GM23338 (cell line): ENCODE measurements around the gene SLC26A6. TPM values are rescaled to one million over a fixed set of nuclear protein-coding genes. Genes with fewer than 3 reads are reported as not detected.

Experiments
- ATAC-seq: fragments of 200-7000 bp; cut with Tn5 transposase; 3 replicates; pipeline ENCODE4 v1.9.1; 2020
- DNase-seq: peaks from one replicate; pipeline ENCODE4 v3.0.0-alpha.2; 2015; ENCODE audit warnings: low spot score
- H2AFZ ChIP-seq: fragments of 200-600 bp; sonication (generic); 2 replicates; pipeline ENCODE4 v1.8.0; 2016; ENCODE audit warnings: antibody characterized with exemption, mild to moderate bottlenecking, moderate library complexity
- H3F3A ChIP-seq: fragments of 200-600 bp; sonication (generic); replicated peaks from 2 replicates; pipeline ENCODE4 v1.8.0; 2017; ENCODE audit warnings: antibody characterized with exemption, mixed run types, low read depth
- H3K27ac ChIP-seq: fragments of 200-600 bp; sonication (generic); 2 replicates; pipeline ENCODE4 v1.6.1; 2016; ENCODE audit warnings: low read depth
- H3K27me3 ChIP-seq: fragments of 200-600 bp; sonication (generic); 2 replicates; pipeline ENCODE4 v1.8.0; 2016; ENCODE audit warnings: mild to moderate bottlenecking, mixed run types, moderate library complexity; ENCODE audit not compliant: insufficient read depth
- H3K36me3 ChIP-seq: fragments of 200-600 bp; sonication (generic); 2 replicates; pipeline ENCODE4 v1.8.0; 2016; ENCODE audit warnings: mild to moderate bottlenecking; ENCODE audit not compliant: insufficient read depth
- H3K4me1 ChIP-seq: fragments of 200-600 bp; sonication (generic); 2 replicates; pipeline ENCODE4 v1.8.0; 2016; ENCODE audit warnings: mild to moderate bottlenecking, moderate library complexity; ENCODE audit not compliant: insufficient read depth
- H3K4me2 ChIP-seq: fragments of 200-600 bp; sonication (generic); 2 replicates; pipeline ENCODE4 v1.7.1; 2017; ENCODE audit warnings: mixed run types
- H3K4me3 ChIP-seq: fragments of 200-600 bp; sonication (generic); 2 replicates; pipeline ENCODE4 v1.6.1; 2016; ENCODE audit warnings: mixed run types
- H3K79me2 ChIP-seq: fragments of 200-600 bp; sonication (generic); replicated peaks from 2 replicates; pipeline ENCODE4 v1.8.0; 2017; ENCODE audit warnings: mild to moderate bottlenecking; ENCODE audit not compliant: insufficient read depth
- H3K9me2 ChIP-seq: fragments of 200-600 bp; sonication (generic); 2 replicates; pipeline ENCODE4 v1.8.0; 2017; ENCODE audit not compliant: insufficient read depth
- H4K20me1 ChIP-seq: fragments of 200-600 bp; sonication (generic); replicated peaks from 2 replicates; pipeline ENCODE4 v1.8.0; 2017; ENCODE audit warnings: mild to moderate bottlenecking; ENCODE audit not compliant: insufficient read depth
- H3K27ac Mint-ChIP-seq: 2 replicates; pipeline ENCODE4 v1.8.0; 2020; ENCODE audit warnings: inconsistent platforms, mild to moderate bottlenecking, moderate library complexity, mixed read lengths
- H3K27me3 Mint-ChIP-seq: 3 replicates; pipeline ENCODE4 v1.8.0; 2022; ENCODE audit warnings: low read depth, mild to moderate bottlenecking, moderate library complexity, mixed read lengths, inconsistent platforms; ENCODE audit not compliant: insufficient read depth, poor library complexity
- H3K36me3 Mint-ChIP-seq: 3 replicates; pipeline ENCODE4 v1.8.0; 2021; ENCODE audit warnings: low read depth, mild to moderate bottlenecking, inconsistent platforms, moderate library complexity, mixed read lengths
- H3K4me1 Mint-ChIP-seq: 3 replicates; pipeline ENCODE4 v1.8.0; 2020; ENCODE audit warnings: mild to moderate bottlenecking, inconsistent platforms, mixed read lengths
- H3K4me3 Mint-ChIP-seq: 3 replicates; pipeline ENCODE4 v1.8.0; 2021; ENCODE audit warnings: moderate library complexity, mild to moderate bottlenecking, inconsistent platforms, mixed read lengths
- H3K9me3 Mint-ChIP-seq: 3 replicates; pipeline ENCODE4 v1.8.0; 2020; ENCODE audit warnings: moderate library complexity, mild to moderate bottlenecking, inconsistent platforms, mixed read lengths
- CREB1 ChIP-seq: fragments of 250-450 bp; sonication (Bioruptor Pico); IDR thresholded peaks from 2 replicates; pipeline ENCODE4 v1.5.0; 2020; ENCODE audit warnings: low read depth, mild to moderate bottlenecking, moderate library complexity
- EZH2phosphoT487 ChIP-seq: fragments of 200-600 bp; sonication (generic); IDR thresholded peaks from one replicate; pipeline ENCODE4 v1.8.1; 2018; ENCODE audit warnings: antibody characterized with exemption; ENCODE audit not compliant: unreplicated experiment
- JUNB ChIP-seq: IDR thresholded peaks from one replicate; pipeline ENCODE4 v1.6.1; 2016; ENCODE audit warnings: antibody characterized with exemption; ENCODE audit not compliant: unreplicated experiment
- POLR2AphosphoS5 ChIP-seq: IDR thresholded peaks from 2 replicates; pipeline ENCODE4 v1.6.1; 2016; ENCODE audit warnings: antibody characterized with exemption, low read depth
- STAT1 ChIP-seq: IDR thresholded peaks from one replicate; pipeline ENCODE4 v1.6.1; 2016; ENCODE audit warnings: antibody characterized with exemption; ENCODE audit not compliant: unreplicated experiment
- ZNF114 ChIP-seq: fragments of 250-450 bp; sonication (Bioruptor Pico); IDR thresholded peaks from 2 replicates; pipeline ENCODE4 v1.5.0; 2020; ENCODE audit warnings: mild to moderate bottlenecking, moderate library complexity
- polyA plus RNA-seq: library from polyadenylated mRNA; unstranded; fragments of >200 nt; fragmentation: Nextera tagmentation; extraction: Ambion mirVana; gene quantifications from 2 replicates; pipeline ENCODE4 v1.2.1, GENCODE V29; 2016
- total RNA-seq: library from RNA; depleted of rRNA; stranded (reverse); fragments of >200 nt; shearing (Covaris generic); gene quantifications from 2 replicates; pipeline ENCODE4 v1.2.3, GENCODE V29; 2014
- TF ChIP-seq, protein P1 (sequence below): fragments of 250-450 bp; sonication (Bioruptor Pico); IDR thresholded peaks from 2 replicates; pipeline ENCODE4 v1.5.0; 2020; ENCODE audit warnings: mild to moderate bottlenecking, moderate library complexity
- TF ChIP-seq, protein P2 (sequence below): IDR thresholded peaks from 2 replicates; pipeline ENCODE4 v1.6.1; 2016; ENCODE audit warnings: antibody characterized with exemption

Gene SLC26A6
- total and polyA plus RNA-seq, 2 experiments from 2014 or later, result 34.3 to 96.4 TPM

- TF ChIP-seq, protein P1, sequence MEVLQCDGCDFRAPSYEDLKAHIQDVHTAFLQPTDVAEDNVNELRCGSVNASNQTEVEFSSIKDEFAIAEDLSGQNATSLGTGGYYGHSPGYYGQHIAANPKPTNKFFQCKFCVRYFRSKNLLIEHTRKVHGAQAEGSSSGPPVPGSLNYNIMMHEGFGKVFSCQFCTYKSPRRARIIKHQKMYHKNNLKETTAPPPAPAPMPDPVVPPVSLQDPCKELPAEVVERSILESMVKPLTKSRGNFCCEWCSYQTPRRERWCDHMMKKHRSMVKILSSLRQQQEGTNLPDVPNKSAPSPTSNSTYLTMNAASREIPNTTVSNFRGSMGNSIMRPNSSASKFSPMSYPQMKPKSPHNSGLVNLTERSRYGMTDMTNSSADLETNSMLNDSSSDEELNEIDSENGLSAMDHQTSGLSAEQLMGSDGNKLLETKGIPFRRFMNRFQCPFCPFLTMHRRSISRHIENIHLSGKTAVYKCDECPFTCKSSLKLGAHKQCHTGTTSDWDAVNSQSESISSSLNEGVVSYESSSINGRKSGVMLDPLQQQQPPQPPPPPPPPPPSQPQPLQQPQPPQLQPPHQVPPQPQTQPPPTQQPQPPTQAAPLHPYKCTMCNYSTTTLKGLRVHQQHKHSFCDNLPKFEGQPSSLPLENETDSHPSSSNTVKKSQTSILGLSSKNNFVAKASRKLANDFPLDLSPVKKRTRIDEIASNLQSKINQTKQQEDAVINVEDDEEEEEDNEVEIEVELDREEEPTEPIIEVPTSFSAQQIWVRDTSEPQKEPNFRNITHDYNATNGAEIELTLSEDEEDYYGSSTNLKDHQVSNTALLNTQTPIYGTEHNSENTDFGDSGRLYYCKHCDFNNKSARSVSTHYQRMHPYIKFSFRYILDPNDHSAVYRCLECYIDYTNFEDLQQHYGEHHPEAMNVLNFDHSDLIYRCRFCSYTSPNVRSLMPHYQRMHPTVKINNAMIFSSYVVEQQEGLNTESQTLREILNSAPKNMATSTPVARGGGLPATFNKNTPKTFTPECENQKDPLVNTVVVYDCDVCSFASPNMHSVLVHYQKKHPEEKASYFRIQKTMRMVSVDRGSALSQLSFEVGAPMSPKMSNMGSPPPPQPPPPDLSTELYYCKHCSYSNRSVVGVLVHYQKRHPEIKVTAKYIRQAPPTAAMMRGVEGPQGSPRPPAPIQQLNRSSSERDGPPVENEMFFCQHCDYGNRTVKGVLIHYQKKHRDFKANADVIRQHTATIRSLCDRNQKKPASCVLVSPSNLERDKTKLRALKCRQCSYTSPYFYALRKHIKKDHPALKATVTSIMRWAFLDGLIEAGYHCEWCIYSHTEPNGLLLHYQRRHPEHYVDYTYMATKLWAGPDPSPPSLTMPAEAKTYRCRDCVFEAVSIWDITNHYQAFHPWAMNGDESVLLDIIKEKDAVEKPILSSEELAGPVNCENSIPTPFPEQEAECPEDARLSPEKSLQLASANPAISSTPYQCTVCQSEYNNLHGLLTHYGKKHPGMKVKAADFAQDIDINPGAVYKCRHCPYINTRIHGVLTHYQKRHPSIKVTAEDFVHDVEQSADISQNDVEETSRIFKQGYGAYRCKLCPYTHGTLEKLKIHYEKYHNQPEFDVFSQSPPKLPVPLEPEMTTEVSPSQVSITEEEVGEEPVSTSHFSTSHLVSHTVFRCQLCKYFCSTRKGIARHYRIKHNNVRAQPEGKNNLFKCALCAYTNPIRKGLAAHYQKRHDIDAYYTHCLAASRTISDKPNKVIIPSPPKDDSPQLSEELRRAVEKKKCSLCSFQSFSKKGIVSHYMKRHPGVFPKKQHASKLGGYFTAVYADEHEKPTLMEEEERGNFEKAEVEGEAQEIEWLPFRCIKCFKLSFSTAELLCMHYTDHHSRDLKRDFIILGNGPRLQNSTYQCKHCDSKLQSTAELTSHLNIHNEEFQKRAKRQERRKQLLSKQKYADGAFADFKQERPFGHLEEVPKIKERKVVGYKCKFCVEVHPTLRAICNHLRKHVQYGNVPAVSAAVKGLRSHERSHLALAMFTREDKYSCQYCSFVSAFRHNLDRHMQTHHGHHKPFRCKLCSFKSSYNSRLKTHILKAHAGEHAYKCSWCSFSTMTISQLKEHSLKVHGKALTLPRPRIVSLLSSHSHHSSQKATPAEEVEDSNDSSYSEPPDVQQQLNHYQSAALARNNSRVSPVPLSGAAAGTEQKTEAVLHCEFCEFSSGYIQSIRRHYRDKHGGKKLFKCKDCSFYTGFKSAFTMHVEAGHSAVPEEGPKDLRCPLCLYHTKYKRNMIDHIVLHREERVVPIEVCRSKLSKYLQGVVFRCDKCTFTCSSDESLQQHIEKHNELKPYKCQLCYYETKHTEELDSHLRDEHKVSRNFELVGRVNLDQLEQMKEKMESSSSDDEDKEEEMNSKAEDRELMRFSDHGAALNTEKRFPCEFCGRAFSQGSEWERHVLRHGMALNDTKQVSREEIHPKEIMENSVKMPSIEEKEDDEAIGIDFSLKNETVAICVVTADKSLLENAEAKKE (CRISPR knock-in tag), result no peak
Measured at GRCh38 chr3:48655063-48655462, 19.8 kb upstream of the SLC26A6 start (continued).

DNA sequence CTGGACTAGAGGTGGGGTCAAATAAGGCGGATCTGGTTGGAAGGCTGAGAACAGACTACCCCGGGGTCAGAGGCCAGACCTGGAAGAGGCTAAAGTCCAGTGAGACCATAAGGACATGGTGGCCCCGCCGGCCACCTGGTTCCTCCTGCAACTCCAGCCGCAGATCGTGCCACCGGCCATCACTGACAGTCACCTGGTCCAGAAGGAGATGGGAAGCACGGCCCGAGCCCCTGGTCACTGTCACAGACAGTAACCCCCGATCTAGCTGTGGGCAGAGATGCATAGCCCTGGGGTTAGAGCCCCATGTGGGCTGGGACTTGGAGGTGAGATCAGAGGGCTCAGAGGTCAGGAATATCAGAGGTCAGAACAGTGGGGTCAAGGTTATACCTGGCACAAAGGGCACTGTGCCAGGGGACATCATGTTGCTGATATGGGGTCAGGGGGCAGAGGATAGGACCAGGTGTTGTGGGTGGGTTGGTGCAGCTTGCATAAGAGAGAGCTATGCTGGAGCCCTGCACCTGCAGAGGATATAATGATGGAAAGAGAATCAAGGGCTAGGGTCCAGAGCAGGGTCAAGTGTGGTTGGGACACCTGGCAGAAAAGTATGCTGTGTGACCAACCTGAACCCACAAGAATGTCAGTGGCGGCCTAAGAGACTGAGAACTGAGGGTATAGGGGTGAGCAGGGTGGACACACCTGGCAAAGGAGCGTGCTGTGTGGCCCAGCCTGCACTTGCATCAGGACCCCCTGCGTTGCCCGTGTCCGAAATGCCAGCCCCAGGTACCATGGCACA is 17.9 kb upstream of the SLC26A6 start:
- Mint-ChIP-seq H3K9me3 (no peaks in the 10 kb centered on the region; the same call in 2 of the 3 replicates), H3K4me3 (no peak overlapping the region), H3K4me1 (peaks cover 10% of the 10 kb centered on the region; the same call in 2 of the 3 replicates), H3K27me3 (peaks cover 22% of the 10 kb centered on the region), H3K36me3 (peaks cover 37% of the 10 kb centered on the region), H3K27ac (no peak overlapping the region)
- Histone ChIP-seq H2AFZ (no peak overlapping the region), H3K36me3 (no peaks in the 10 kb centered on the region), H3K4me1 (peaks cover 3% of the 10 kb centered on the region; the same call in 1 of the 2 replicates), H3K9me2 (no peaks in the 10 kb centered on the region), H3K4me3 (no peak overlapping the region), H3K27ac (no peak overlapping the region), H3K4me2 (no peak overlapping the region), H3K27me3 (no peaks in the 10 kb centered on the region), H4K20me1 (0 out of 2 replicates have a peak, but pooled peaks cover 3% of the 10 kb centered on the region), H3F3A (peaks cover 20% of the 10 kb centered on the region), H3K79me2 (no peaks in the 10 kb centered on the region)
- ATAC-seq (no peak), DNase-seq (no peak)
- TF ChIP-seq POLR2AphosphoS5 (no peak), CREB1 (no peak), EZH2phosphoT487 (no peak), JUNB (no peak), ZNF114 (no peak), STAT1 (no peak)
- TF ChIP-seq, protein P2, sequence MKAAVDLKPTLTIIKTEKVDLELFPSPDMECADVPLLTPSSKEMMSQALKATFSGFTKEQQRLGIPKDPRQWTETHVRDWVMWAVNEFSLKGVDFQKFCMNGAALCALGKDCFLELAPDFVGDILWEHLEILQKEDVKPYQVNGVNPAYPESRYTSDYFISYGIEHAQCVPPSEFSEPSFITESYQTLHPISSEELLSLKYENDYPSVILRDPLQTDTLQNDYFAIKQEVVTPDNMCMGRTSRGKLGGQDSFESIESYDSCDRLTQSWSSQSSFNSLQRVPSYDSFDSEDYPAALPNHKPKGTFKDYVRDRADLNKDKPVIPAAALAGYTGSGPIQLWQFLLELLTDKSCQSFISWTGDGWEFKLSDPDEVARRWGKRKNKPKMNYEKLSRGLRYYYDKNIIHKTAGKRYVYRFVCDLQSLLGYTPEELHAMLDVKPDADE, result no peak
- TF ChIP-seq, protein P1 (CRISPR knock-in tag), result no peak
